ENCODE results near the gene PID1.

The PID1 gene

DNA sequence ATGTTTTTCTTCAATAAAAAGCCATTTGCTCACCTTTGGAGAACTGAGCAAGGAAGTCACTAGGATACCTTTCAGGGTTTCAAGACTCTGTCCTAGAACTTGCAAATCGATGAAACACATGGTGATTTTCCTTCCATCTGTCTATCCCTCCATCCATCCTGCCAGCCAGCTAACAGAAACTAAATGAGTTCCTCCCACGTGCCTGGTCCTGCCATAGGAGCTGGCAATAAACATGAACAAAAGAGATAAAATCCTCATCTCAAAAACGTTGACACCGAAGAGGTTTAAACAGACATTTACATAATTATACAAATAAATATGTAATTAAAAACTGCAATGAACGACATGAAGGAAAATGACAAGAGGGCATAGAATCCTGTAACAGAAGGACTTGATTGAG lies 249.0 kb downstream of the PID1 start:
- no peak for DNase-seq (ENCODE audit: low read depth in 2 of 2)

GRCh38 chr2:229009816-229010215 lies 261.3 kb downstream of the PID1 start:
- no peak for DNase-seq (ENCODE audit: low read depth in 2 of 2)

DNA sequence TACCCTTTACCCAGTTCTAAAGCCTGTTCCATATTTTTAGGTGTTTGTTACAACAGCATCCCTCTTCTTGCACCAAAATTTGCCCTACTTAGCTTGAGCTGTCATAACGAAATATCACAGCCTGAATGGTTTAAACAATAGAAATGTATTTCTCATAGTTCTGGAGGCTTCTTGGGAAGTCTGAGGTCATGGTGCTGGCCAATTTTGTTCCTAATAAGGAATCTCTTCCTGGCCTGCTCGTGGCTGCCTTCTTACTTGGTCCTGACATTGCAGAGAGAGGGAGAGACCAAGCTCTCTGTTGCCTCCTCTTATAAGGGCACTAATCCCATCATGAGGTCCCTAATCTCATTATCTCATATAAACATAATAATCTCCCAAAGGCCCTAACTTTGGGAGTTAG lies 267.8 kb downstream of the PID1 start:
- DNase-seq (ENCODE audit: low read depth in 2 of 2), result no peak

- no peak for DNase-seq (ENCODE audit: low read depth in 2 of 2)
Measured at GRCh38 chr2:229001196-229001595, 269.9 kb downstream of the PID1 start.

DNA sequence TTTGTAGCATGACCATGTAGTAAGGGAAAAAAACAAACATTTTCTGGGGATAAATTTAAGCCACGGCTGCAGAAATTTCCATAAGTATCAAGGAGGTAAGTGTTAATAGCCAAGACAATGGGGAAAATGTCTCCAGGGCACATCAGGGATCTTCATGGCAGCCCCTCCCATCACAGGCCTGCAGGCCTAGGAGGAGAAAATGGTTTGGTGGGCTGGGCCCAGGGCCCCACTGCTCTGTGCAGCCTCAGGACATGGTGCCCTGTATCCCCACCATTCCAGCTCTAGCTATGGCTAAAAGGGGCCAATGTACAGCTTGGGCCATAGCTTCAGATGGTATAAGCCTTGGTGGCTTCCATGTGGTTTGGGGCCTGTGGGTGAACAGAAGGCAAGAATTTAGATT lies 271.8 kb downstream of the PID1 start:
- DNase-seq (ENCODE audit: low read depth in 2 of 2), result no peak

GRCh38 chr2:228988786-228989185 lies 282.3 kb downstream of the PID1 start:
- no peak for DNase-seq (ENCODE audit: low read depth in 2 of 2)

DNA sequence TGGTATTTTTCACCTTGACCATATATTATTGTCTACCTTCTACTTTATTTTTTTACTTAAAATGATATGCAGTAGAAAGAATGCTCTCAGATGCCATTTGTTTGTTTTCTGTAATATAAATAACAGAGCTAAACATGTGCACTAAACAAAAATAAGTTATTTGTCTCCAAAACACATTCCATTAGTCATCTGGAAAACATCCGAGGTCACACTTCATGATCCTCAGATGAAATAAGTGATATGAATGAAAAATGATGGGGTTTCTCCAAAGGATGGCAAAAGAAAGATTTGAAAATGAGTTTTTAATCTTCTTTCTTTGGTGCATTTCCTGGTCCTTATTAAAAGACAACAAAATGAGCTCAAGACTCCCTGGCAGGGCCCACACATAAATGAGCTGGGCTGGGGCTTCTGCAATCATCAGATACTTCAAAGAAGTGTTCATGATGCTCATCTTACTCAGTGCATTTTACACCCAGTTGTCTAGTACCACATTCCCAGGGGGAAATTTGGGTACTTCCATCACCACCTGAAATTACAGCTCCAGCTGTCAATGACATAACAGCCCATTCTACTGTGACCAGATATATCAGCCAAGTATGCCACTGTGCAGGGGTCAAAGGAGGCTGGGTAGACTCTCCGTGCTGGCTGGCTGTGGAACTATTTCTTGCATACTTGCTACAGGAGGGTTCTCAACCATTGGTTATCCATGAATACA lies 283.5 kb downstream of the PID1 start:
- no peak for DNase-seq (ENCODE audit: low read depth in 2 of 2)

DNA sequence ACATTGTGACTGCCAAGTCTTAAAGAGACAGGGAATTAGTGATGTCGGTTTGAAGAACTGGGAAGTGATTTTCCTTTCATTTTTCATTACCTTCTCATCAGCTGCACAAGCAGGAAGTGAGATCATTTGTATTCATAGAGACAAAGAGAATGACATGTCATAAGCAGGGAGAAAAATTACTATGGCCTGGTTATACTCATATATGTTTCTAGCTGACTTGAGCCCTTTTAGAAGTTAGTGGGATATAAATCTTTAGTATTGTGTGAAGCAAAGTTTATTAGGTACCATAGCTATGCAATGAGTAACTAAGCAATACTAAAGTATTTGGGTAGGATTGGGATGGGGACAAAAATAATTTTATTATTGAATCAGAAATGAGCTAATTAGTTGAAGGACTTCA lies 284.1 kb downstream of the PID1 start:
- no peak for DNase-seq (ENCODE audit: low read depth in 2 of 2)

GRCh38 chr2:228983700-228984099 lies 287.4 kb downstream of the PID1 start:
- DNase-seq (ENCODE audit: low read depth in 2 of 2), result no peak

- DNase-seq (ENCODE audit: low read depth in 2 of 2), result no peak
Measured at GRCh38 chr2:228974169-228974568, 296.9 kb downstream of the PID1 start.

Data from fibroblast of skin of left biceps (primary cell).